ENCODE measurements around the gene SLC35A1.

Gene SLC35A1

DNA sequence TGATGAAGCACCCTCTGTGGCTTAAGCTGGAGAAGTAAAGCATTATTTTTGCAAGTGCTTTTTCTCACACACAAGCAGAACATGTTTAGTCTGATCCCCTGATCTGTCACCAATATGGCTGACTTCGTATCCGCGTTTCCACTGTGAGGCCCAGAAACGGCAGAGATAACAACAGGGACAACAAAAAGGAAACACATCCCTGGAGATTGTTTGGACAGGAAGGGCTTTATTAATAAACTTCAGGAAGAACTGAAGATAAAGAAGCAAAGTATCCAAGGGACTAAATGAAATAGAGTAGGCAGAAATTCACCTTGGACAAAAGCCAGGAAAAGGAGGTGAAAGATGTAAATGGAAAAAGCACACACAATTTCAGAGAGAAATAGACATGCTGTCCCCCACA is 67.8 kb downstream of the SLC35A1 start:
- TF ChIP-seq, protein P1, sequence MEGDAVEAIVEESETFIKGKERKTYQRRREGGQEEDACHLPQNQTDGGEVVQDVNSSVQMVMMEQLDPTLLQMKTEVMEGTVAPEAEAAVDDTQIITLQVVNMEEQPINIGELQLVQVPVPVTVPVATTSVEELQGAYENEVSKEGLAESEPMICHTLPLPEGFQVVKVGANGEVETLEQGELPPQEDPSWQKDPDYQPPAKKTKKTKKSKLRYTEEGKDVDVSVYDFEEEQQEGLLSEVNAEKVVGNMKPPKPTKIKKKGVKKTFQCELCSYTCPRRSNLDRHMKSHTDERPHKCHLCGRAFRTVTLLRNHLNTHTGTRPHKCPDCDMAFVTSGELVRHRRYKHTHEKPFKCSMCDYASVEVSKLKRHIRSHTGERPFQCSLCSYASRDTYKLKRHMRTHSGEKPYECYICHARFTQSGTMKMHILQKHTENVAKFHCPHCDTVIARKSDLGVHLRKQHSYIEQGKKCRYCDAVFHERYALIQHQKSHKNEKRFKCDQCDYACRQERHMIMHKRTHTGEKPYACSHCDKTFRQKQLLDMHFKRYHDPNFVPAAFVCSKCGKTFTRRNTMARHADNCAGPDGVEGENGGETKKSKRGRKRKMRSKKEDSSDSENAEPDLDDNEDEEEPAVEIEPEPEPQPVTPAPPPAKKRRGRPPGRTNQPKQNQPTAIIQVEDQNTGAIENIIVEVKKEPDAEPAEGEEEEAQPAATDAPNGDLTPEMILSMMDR (IDR thresholded peaks at IDR 0.05; ENCODE audit: control insufficient read depth, extremely low read depth, insufficient read depth): no peak
- no peak for DNase-seq (ENCODE audit: low read depth)
- H3K4me3 ChIP-seq (ENCODE audit: low read depth, low read length): no peak overlapping the region

- no peak overlapping the region for H3K4me3 ChIP-seq (ENCODE audit: low read depth, low read length)
- TF ChIP-seq, protein P1 (IDR thresholded peaks at IDR 0.05; ENCODE audit: control insufficient read depth, extremely low read depth, insufficient read depth): no peak
- no peak for DNase-seq (ENCODE audit: low read depth)
These were observed 68.3 kb downstream of the SLC35A1 start for GRCh38 chr6:87541041-87541440.

- DNase-seq (ENCODE audit: low read depth): no peak
- H3K4me3 ChIP-seq (ENCODE audit: low read depth, low read length): no peak overlapping the region
- TF ChIP-seq, protein P1 (IDR thresholded peaks at IDR 0.05; ENCODE audit: control insufficient read depth, extremely low read depth, insufficient read depth): no peak
These were observed 69.0 kb downstream of the SLC35A1 start for GRCh38 chr6:87541744-87542143.

DNA sequence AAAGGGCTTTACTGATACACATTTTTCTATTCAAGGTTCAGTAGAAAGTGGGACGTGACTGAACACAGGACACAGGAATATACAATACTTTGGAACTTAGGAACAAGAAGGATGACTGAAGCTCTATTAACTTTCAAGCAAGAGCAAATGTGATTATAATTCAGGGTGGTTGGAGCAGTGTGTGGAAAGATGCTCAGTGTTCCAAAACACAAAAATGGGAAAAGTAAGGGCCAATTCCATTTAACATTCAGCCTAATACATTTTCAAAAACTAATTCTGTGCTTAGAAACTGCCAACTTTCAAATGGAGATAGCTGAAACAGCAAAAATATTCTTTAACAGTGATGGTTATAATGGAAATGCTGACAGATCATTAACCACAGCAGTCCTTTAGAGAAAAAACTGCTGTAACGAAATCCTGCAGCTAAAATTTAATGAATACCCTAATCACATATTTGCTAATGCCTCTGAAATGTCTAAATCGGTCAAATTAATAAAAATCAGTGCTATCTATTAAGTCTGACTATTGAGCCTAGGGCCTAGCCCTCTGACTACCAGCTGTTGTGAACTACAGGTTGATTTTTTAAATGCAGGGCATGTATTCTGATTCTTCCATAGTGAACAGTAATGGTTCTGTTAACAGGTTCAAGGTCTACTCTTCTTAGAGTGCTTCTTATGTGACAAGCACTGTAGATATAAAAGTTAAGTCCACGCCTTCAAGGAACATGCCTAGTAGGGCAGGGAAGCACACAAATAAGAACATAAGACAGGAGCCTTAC is 71.1 kb downstream of the SLC35A1 start:
- no peak for DNase-seq (ENCODE audit: low read depth)
- H3K4me3 ChIP-seq (ENCODE audit: low read depth, low read length): no peak overlapping the region
- TF ChIP-seq, protein P1 (IDR thresholded peaks at IDR 0.05; ENCODE audit: control insufficient read depth, extremely low read depth, insufficient read depth): no peak

GRCh38 chr6:87544474-87544735 is 71.6 kb downstream of the SLC35A1 start:
- no peak overlapping the region for H3K4me3 ChIP-seq (ENCODE audit: low read depth, low read length)
- no peak for DNase-seq (ENCODE audit: low read depth)
- TF ChIP-seq, protein P1 (IDR thresholded peaks at IDR 0.05; ENCODE audit: control insufficient read depth, extremely low read depth, insufficient read depth): no peak

- TF ChIP-seq, protein P1 (IDR thresholded peaks at IDR 0.05; ENCODE audit: control insufficient read depth, extremely low read depth, insufficient read depth): no peak
- H3K4me3 ChIP-seq (ENCODE audit: low read depth, low read length): no peak overlapping the region
- no peak for DNase-seq (ENCODE audit: low read depth)
These were observed 79.0 kb downstream of the SLC35A1 start for GRCh38 chr6:87551799-87552198.

DNA sequence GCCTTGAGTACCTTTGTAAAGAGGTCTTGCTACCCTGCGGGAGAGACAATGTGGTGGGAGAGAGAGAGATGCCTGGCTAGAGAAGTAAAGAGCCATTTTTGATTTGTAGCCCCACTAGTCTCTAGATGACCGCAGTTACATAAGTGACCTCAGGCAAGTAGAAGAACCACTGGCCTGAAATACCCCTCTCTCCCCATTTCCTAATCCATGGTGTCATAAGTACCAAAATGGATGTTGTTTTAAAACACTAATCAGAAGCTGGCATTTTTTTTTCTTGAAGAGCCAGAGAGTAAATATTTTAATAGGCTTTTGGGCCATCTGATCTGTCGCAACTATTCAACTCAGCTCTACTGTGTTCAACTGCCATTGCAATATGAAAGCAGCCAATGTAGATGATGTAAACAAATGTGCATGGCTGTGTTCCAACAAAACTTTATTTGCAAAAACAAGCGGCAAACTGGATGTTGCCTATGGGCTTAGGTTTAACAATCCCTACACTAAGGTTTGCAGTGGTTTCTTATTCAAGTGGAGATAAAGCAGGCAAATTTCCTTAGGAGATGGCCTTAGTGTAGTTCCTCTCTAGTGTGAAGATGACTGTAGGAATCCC is 80.5 kb downstream of the SLC35A1 start:
- DNase-seq (ENCODE audit: low read depth): no peak
- no peak overlapping the region for H3K4me3 ChIP-seq (ENCODE audit: low read depth, low read length)
- TF ChIP-seq, protein P1 (IDR thresholded peaks at IDR 0.05; ENCODE audit: control insufficient read depth, extremely low read depth, insufficient read depth): no peak

All from LNCaP clone FGC (cell line).